ENCODE measurements around the gene ATP5F1C.
"Not testable (repeated sequence)": the region's sequence is repeated elsewhere in the genome, so short reads cannot be mapped to it uniquely, and the experiment has no call there.

The ATP5F1C gene

GRCh38 chr10:7787857-7788638 lies at the start of gene ATP5F1C, which contains the start of gene KIN:
ATP5F1C (plus strand) TSS chr10:7788177; CDS start chr10:7788208, 31 bp downstream.
KIN (minus strand) TSS chr10:7787993; CDS start chr10:7787933, 60 bp downstream.
- DNase-seq (ENCODE audit: low read depth) = peak; percentile 95

GRCh38 chr10:7738536-7739407 lies 49.2 kb upstream of the ATP5F1C start:
- DNase-seq (ENCODE audit: low read depth) = no peak

- DNase-seq (ENCODE audit: low read depth) = no peak
These were observed 43.7 kb upstream of the ATP5F1C start for GRCh38 chr10:7744307-7744706.

- DNase-seq (ENCODE audit: low read depth) = not testable (repeated sequence)
These were observed 39.3 kb upstream of the ATP5F1C start for GRCh38 chr10:7748637-7749036.

- DNase-seq (ENCODE audit: low read depth) = no peak
These were observed 37.8 kb upstream of the ATP5F1C start for GRCh38 chr10:7750222-7750621.

- no peak for DNase-seq (ENCODE audit: low read depth)
These were observed 35.7 kb upstream of the ATP5F1C start for GRCh38 chr10:7752251-7752650.

GRCh38 chr10:7755103-7755502 lies 32.9 kb upstream of the ATP5F1C start:
- DNase-seq (ENCODE audit: low read depth) = no peak

GRCh38 chr10:7756360-7756992 lies 31.5 kb upstream of the ATP5F1C start:
- no peak for DNase-seq (ENCODE audit: low read depth)

- no peak for DNase-seq (ENCODE audit: low read depth)
These were observed 24.0 kb upstream of the ATP5F1C start for GRCh38 chr10:7763929-7764328.

- no peak for DNase-seq (ENCODE audit: low read depth)
These were observed 21.7 kb upstream of the ATP5F1C start for GRCh38 chr10:7766241-7766640.

- no peak for DNase-seq (ENCODE audit: low read depth)
These were observed 20.8 kb upstream of the ATP5F1C start for GRCh38 chr10:7767209-7767608.

- no peak for DNase-seq (ENCODE audit: low read depth)
These were observed 19.6 kb upstream of the ATP5F1C start for GRCh38 chr10:7768417-7768816.

GRCh38 chr10:7773845-7774801 lies 13.9 kb upstream of the ATP5F1C start:
- DNase-seq (ENCODE audit: low read depth) = no peak

GRCh38 chr10:7776777-7777176 lies 11.2 kb upstream of the ATP5F1C start:
- DNase-seq (ENCODE audit: low read depth) = no peak

- not testable (repeated sequence) for DNase-seq (ENCODE audit: low read depth)
These were observed 5.8 kb upstream of the ATP5F1C start for GRCh38 chr10:7782194-7782593.

GRCh38 chr10:7786430-7786829 lies 1.5 kb upstream of the ATP5F1C start:
- DNase-seq (ENCODE audit: low read depth) = no peak

- no peak for DNase-seq (ENCODE audit: low read depth)
These were observed 674 bp upstream of the ATP5F1C start for GRCh38 chr10:7787150-7787856.

- no peak for DNase-seq (ENCODE audit: low read depth)
These were observed 786 bp downstream of the ATP5F1C start for GRCh38 chr10:7788639-7789286.

GRCh38 chr10:7789390-7789789 lies 1.4 kb downstream of the ATP5F1C start:
- DNase-seq (ENCODE audit: low read depth) = no peak

- DNase-seq (ENCODE audit: low read depth) = no peak
These were observed 4.6 kb downstream of the ATP5F1C start for GRCh38 chr10:7792541-7792940.
